ENCODE results near the gene CHRNB4.

- TF ChIP-seq POLR2AphosphoS5 (IDR thresholded peaks at IDR 0.05; ENCODE audit: low read depth, low read length) (no peak), TAF1 (IDR thresholded peaks at IDR 0.05; ENCODE audit: borderline replicate concordance, insufficient read depth, low read length) (no peak)
Observed at GRCh38 chr15:78684657-78685056, 43.6 kb upstream of the CHRNB4 start.

Measured in PFSK-1 (cell line).